ENCODE measurements around the gene CDR2.
A peak's percentile ranks its signal among the peaks of the same experiment; 100 is the strongest.

Gene CDR2

GRCh38 chr16:22323959-22324786 lies 50.2 kb downstream of the CDR2 start:
- no peak for TF ChIP-seq CTCF (IDR thresholded peaks at IDR 0.05; ENCODE audit: low read depth, low read length)
- no peak for DNase-seq (ENCODE audit: extremely low read depth, low read depth)

- DNase-seq (ENCODE audit: extremely low read depth, low read depth), result no peak
- TF ChIP-seq CTCF (IDR thresholded peaks at IDR 0.05; ENCODE audit: low read depth, low read length), result no peak
Measured at GRCh38 chr16:22323173-22323958, 51.1 kb downstream of the CDR2 start.

GRCh38 chr16:22322741-22323140 lies 51.7 kb downstream of the CDR2 start:
- no peak for DNase-seq (ENCODE audit: extremely low read depth, low read depth)
- TF ChIP-seq CTCF (IDR thresholded peaks at IDR 0.05; ENCODE audit: low read depth, low read length), result no peak

GRCh38 chr16:22322021-22322471 lies 52.4 kb downstream of the CDR2 start:
- no peak for DNase-seq (ENCODE audit: extremely low read depth, low read depth)
- TF ChIP-seq CTCF (IDR thresholded peaks at IDR 0.05; ENCODE audit: low read depth, low read length), result no peak

- TF ChIP-seq CTCF (IDR thresholded peaks at IDR 0.05; ENCODE audit: low read depth, low read length), result peak; percentile 82
- DNase-seq (ENCODE audit: extremely low read depth, low read depth), result peak; percentile 36
Measured at GRCh38 chr16:22321340-22322001, 52.9 kb downstream of the CDR2 start.

- no peak for DNase-seq (ENCODE audit: extremely low read depth, low read depth)
- no peak for TF ChIP-seq CTCF (IDR thresholded peaks at IDR 0.05; ENCODE audit: low read depth, low read length)
Measured at GRCh38 chr16:22320572-22321339, 53.7 kb downstream of the CDR2 start.
